HepG2 (cell line): ENCODE measurements around the gene NOL4L. TPM values are rescaled to one million over a fixed set of nuclear protein-coding genes. Genes with fewer than 3 reads are reported as not detected.
A peak's percentile ranks its signal among the peaks of the same experiment; 100 is the strongest.

Source experiments
- AFF4 ChIP-seq: sonication (generic); formaldehyde crosslinking; IDR thresholded peaks from 2 replicates; pipeline ENCODE4 v1.4.0; 2020; ENCODE audit warnings: missing genetic modification reagents
- CHD2 ChIP-seq: IDR thresholded peaks from 2 replicates; pipeline ENCODE4 v1.6.1; 2011; ENCODE audit warnings: low read depth, low read length, improper control_type of control experiment
- GLMP ChIP-seq: sonication (generic); formaldehyde crosslinking; IDR thresholded peaks from 2 replicates; pipeline ENCODE4 v1.9.0; 2021; ENCODE audit warnings: missing genetic modification reagents, mild to moderate bottlenecking, borderline replicate concordance
- POLR2G ChIP-seq: fragments of 200-400 bp; formaldehyde crosslinking; IDR thresholded peaks from 2 replicates; pipeline ENCODE4 v1.6.1; 2018; ENCODE audit warnings: mild to moderate bottlenecking, low read depth, low read length, moderate library complexity
- SNAPC5 ChIP-seq: sonication (generic); formaldehyde crosslinking; IDR thresholded peaks from 2 replicates; pipeline ENCODE4 v1.8.1; 2023; ENCODE audit warnings: mild to moderate bottlenecking, missing genetic modification reagents, borderline replicate concordance
- SP1 ChIP-seq, 2 experiments: fragments of 450-650 bp in 1 of 2; sonication (generic) in 1 of 2; formaldehyde crosslinking in 1 of 2; IDR thresholded peaks; 2 replicates each; pipeline versions ENCODE4 v1.4.0 to v1.6.1; 2016 to 2020; ENCODE audit warnings: missing genetic modification reagents in 1 of 2
- TAF15 ChIP-seq: fragments of 200-400 bp; formaldehyde crosslinking; IDR thresholded peaks from one replicate; pipeline ENCODE4 v1.6.1; 2018; ENCODE audit warnings: mild to moderate bottlenecking, low read depth, low read length; ENCODE audit not compliant: poor library complexity, severe bottlenecking
- ZBTB49 ChIP-seq: sonication (generic); formaldehyde crosslinking; IDR thresholded peaks from 2 replicates; pipeline ENCODE4 v1.4.0; 2020; ENCODE audit warnings: missing genetic modification reagents, borderline replicate concordance
- ZNF225 ChIP-seq: sonication (generic); formaldehyde crosslinking; IDR thresholded peaks from 2 replicates; pipeline ENCODE4 v1.4.0; 2020; ENCODE audit warnings: mild to moderate bottlenecking, missing genetic modification reagents
- ZNF333 ChIP-seq: sonication (generic); formaldehyde crosslinking; IDR thresholded peaks from 2 replicates; pipeline ENCODE4 v1.4.0; 2020; ENCODE audit warnings: mild to moderate bottlenecking, missing genetic modification reagents, borderline replicate concordance
- ZNF383 ChIP-seq: sonication (generic); formaldehyde crosslinking; IDR thresholded peaks from 2 replicates; pipeline ENCODE4 v1.4.0; 2020; ENCODE audit warnings: missing genetic modification reagents, mild to moderate bottlenecking, borderline replicate concordance
- ZNF580 ChIP-seq: IDR thresholded peaks from 2 replicates; pipeline ENCODE4 v1.6.1; 2016; ENCODE audit warnings: low read depth, borderline replicate concordance
- ZNF589 ChIP-seq: sonication (generic); formaldehyde crosslinking; conservative IDR thresholded peaks from 2 replicates; pipeline ENCODE4 v1.8.0; 2022; ENCODE audit warnings: mild to moderate bottlenecking, moderate library complexity, missing genetic modification reagents
- ZNF597 ChIP-seq: sonication (generic); formaldehyde crosslinking; IDR thresholded peaks from 2 replicates; pipeline ENCODE4 v1.5.0; 2020; ENCODE audit warnings: missing genetic modification reagents
- polyA plus RNA-seq, 8 experiments: library from polyadenylated mRNA; depleted of rRNA in 3 of 8; stranded (reverse) in 7 of 8; unstranded in 1 of 8; fragments of >200 nt; fragmentation: Illumina TruSeq in 4 of 8; extraction: Trizol in 4 of 8; gene quantifications; 2 replicates each; pipeline versions ENCODE4 v1.2.1 to v1.2.3, GENCODE V29; 2011 to 2016; ENCODE audit warnings: low read depth in 4 of 8, missing spikeins in 1 of 8, mixed read lengths in 1 of 8; ENCODE audit not compliant: insufficient read depth in 1 of 8
- total RNA-seq, 5 experiments: library from RNA; depleted of rRNA; stranded (reverse); fragments of >200 nt; fragmentation: Illumina TruSeq; extraction: Trizol; gene quantifications; 2 replicates each; pipeline ENCODE4 v1.2.3, GENCODE V29; 2016; ENCODE audit warnings: low read depth in 1 of 5

NOL4L gene
- total and polyA plus RNA-seq, 2 of the 13 experiments (the other 11 are each of a cell fraction or from before 2014, with no cell fraction given) = 16.6 to 35.4 TPM

- no peak for TF ChIP-seq SNAPC5
- TF ChIP-seq ZNF333 (CRISPR knock-in tag) = peak; percentile 93
- peak; percentile 98 for TF ChIP-seq ZNF589 (CRISPR knock-in tag)
- TF ChIP-seq AFF4 (CRISPR knock-in tag) = peak; percentile 14; the same call in 1 of the 2 replicates
- TF ChIP-seq TAF15 = no peak
- no peak for TF ChIP-seq ZNF597
- no peak for TF ChIP-seq ZNF383 (CRISPR knock-in tag)
- TF ChIP-seq ZBTB49 (CRISPR knock-in tag) = no peak; the same call in 1 of the 2 replicates
- TF ChIP-seq GLMP (CRISPR knock-in tag) = no peak
- peak; percentile 82 for TF ChIP-seq POLR2G
- TF ChIP-seq CHD2 = no peak
- TF ChIP-seq ZNF580 = peak; percentile 99
- 0 out of 2 replicates have a peak, but pooled peaks have one; percentile 3 for TF ChIP-seq ZNF225 (CRISPR knock-in tag)
- no peak for TF ChIP-seq SP1 (IDR thresholded peaks at IDR 0.05)
- peak; percentile 70; the same call in 1 of the 2 replicates for TF ChIP-seq SP1 (CRISPR knock-in tag; IDR thresholded peaks at IDR 0.05)
Measured at GRCh38 chr20:32543570-32544259, 41.4 kb downstream of the NOL4L start (continued).
